Measurements from ENCODE around the gene NAB1.

GRCh38 chr2:190697421-190697820 lies 48.5 kb downstream of the NAB1 start:
- no peak for TF ChIP-seq CTCF (IDR thresholded peaks at IDR 0.05; ENCODE audit: poor library complexity, severe bottlenecking)
- no peak for TF ChIP-seq POLR2AphosphoS5 (IDR thresholded peaks at IDR 0.05)
- TF ChIP-seq EP300 (conservative IDR thresholded peaks at IDR 0.05; ENCODE audit: poor library complexity, severe bottlenecking), result no peak
- TF ChIP-seq TAF1 (IDR thresholded peaks at IDR 0.05; ENCODE audit: low read depth), result no peak
- no peak for TF ChIP-seq RAD21 (conservative IDR thresholded peaks at IDR 0.05)
